Endothelial cell of umbilical vein (primary cell): ENCODE measurements around the gene PRPF40B. TPM values are rescaled to one million over a fixed set of nuclear protein-coding genes. Genes with fewer than 3 reads are reported as not detected.

ENCODE experiments used
- BruUV-seq: library from RNA; stranded (reverse); fragments of 400-500 nt; replicated peaks from 2 replicates; lab custom pipeline; 2021; lab: Mats Ljungman, UMichigan
- CTCF ChIA-PET: fragments of 300-600, 350-600 bp; sonication (Branson Sonifier 250); formaldehyde crosslinking; loops from one replicate; lab custom pipeline; 2021; ENCODE audit warnings: antibody characterized with exemption, inconsistent platforms; lab: Charles Lee
- POLR2A ChIA-PET: fragments of 300-600, 350-600 bp; sonication (Branson Sonifier 250); formaldehyde crosslinking; loops from one replicate; lab custom pipeline; 2021; ENCODE audit warnings: antibody characterized with exemption, inconsistent platforms; lab: Charles Lee
- DNase-seq: peaks from one replicate; pipeline ENCODE4 v3.0.0-alpha.2; 2011; ENCODE audit warnings: low read depth, low spot score
- FAIRE-seq: peaks from 2 replicates; lab custom pipeline; 2011; peaks lifted over from hg19 to GRCh38; lab: Jason Lieb, UNC
- H2AFZ ChIP-seq: 2 replicates; pipeline ENCODE4 v1.6.0; 2012; ENCODE audit warnings: low read depth, low read length, control low read depth, inconsistent platforms
- H3K27ac ChIP-seq: 2 replicates; pipeline ENCODE4 v1.5.1; 2011; ENCODE audit warnings: low read depth, mild to moderate bottlenecking, control low read depth, low read length, moderate library complexity; ENCODE audit not compliant: insufficient read depth
- H3K27me3 ChIP-seq, 2 experiments: 2 replicates each; pipeline versions ENCODE4 v1.6.0 to v1.6.1; 2011; ENCODE audit warnings: low read length in 2 of 2, mixed read lengths in 1 of 2; ENCODE audit not compliant: control insufficient read depth in 2 of 2, insufficient read depth in 2 of 2
- H3K36me3 ChIP-seq, 2 experiments: 2 replicates in 1 of 2; 3 replicates in 1 of 2; pipeline ENCODE4 v1.5.1; 2011; ENCODE audit warnings: low read length in 2 of 2, mild to moderate bottlenecking in 1 of 2, moderate library complexity in 1 of 2; ENCODE audit not compliant: control insufficient read depth in 2 of 2, insufficient read depth in 2 of 2; ENCODE audit errors: extremely low read depth in 1 of 2
- H3K4me1 ChIP-seq: 3 replicates; pipeline ENCODE4 v1.5.1; 2011; ENCODE audit warnings: mild to moderate bottlenecking, low read length; ENCODE audit not compliant: control insufficient read depth, insufficient read depth; ENCODE audit errors: extremely low read depth
- H3K4me2 ChIP-seq: 2 replicates; pipeline ENCODE4 v1.6.1; 2011; ENCODE audit warnings: low read length, control low read depth, mixed read lengths; ENCODE audit not compliant: insufficient read depth
- H3K4me3 ChIP-seq, 3 experiments: fragments of 200-600 bp in 1 of 3; sonication (generic), shearing (Covaris generic) in 1 of 3; replicated peaks in 1 of 3; 2 replicates each; pipeline ENCODE4 v1.5.1; 2011 to 2016; ENCODE audit warnings: control low read depth in 3 of 3, low read length in 3 of 3, mild to moderate bottlenecking in 2 of 3, inconsistent platforms in 1 of 3, low read depth in 1 of 3, moderate library complexity in 1 of 3; ENCODE audit not compliant: insufficient read depth in 1 of 3
- H3K79me2 ChIP-seq: 2 replicates; pipeline ENCODE4 v1.6.0; 2012; ENCODE audit warnings: low read length, inconsistent platforms; ENCODE audit not compliant: control insufficient read depth, insufficient read depth
- H3K9ac ChIP-seq: replicated peaks from 2 replicates; pipeline ENCODE3; 2011; ENCODE audit warnings: low read length, control low read depth; ENCODE audit not compliant: insufficient read depth; ENCODE audit errors: extremely low read depth
- H3K9me1 ChIP-seq: replicated peaks from 3 replicates; pipeline ENCODE4 v1.6.0; 2011; ENCODE audit warnings: mild to moderate bottlenecking, low read length; ENCODE audit not compliant: control insufficient read depth, insufficient read depth; ENCODE audit errors: extremely low read depth
- H3K9me3 ChIP-seq: replicated peaks from 2 replicates; pipeline ENCODE4 v1.5.1; 2012; ENCODE audit warnings: low read length, inconsistent platforms; ENCODE audit not compliant: control insufficient read depth, insufficient read depth
- H4K20me1 ChIP-seq: replicated peaks from 2 replicates; pipeline ENCODE3; 2011; ENCODE audit warnings: mild to moderate bottlenecking, low read length; ENCODE audit not compliant: control insufficient read depth, insufficient read depth; ENCODE audit errors: extremely low read depth
- CTCF ChIP-seq, 2 donors: IDR thresholded peaks; 1 replicate in 1 of 2; 2 replicates in 1 of 2; pipeline ENCODE4 v1.5.1; 2011; ENCODE audit warnings: low read length in 2 of 2, mild to moderate bottlenecking in 2 of 2, moderate library complexity in 2 of 2, control low read depth in 1 of 2, inconsistent platforms in 1 of 2, low read depth in 1 of 2; ENCODE audit not compliant: insufficient read depth in 1 of 2; ENCODE audit errors: extremely low read depth in 1 of 2
- EZH2 ChIP-seq: IDR thresholded peaks from 2 replicates; pipeline ENCODE4 v1.6.1; 2012; ENCODE audit warnings: borderline replicate concordance, low read depth, mild to moderate bottlenecking, moderate library complexity, low read length, inconsistent platforms; ENCODE audit not compliant: severe bottlenecking
- FOS ChIP-seq: IDR thresholded peaks from 2 replicates; pipeline ENCODE4 v1.6.1; 2011; ENCODE audit warnings: mild to moderate bottlenecking, low read length, moderate library complexity, borderline replicate concordance; ENCODE audit not compliant: insufficient read depth
- GATA2 ChIP-seq: IDR thresholded peaks from 2 replicates; pipeline ENCODE4 v1.7.0; 2011; ENCODE audit warnings: low read depth, mild to moderate bottlenecking, moderate library complexity, mixed read lengths, low read length; ENCODE audit not compliant: insufficient read length, insufficient read depth
- JUN ChIP-seq: IDR thresholded peaks from 2 replicates; pipeline ENCODE4 v1.6.1; 2011; ENCODE audit warnings: borderline replicate concordance, low read depth; ENCODE audit not compliant: insufficient read length, insufficient read depth
- MYC ChIP-seq: IDR thresholded peaks from one replicate; pipeline ENCODE4 v1.6.1; 2011; ENCODE audit warnings: mild to moderate bottlenecking, low read depth, low read length
- POLR2A ChIP-seq: IDR thresholded peaks from 2 replicates; pipeline ENCODE4 v1.6.1; 2012; ENCODE audit warnings: low read depth, mild to moderate bottlenecking, control low read depth, low read length
- POLR2AphosphoS5 ChIP-seq: IDR thresholded peaks from 2 replicates; pipeline ENCODE4 v1.6.1; 2012; ENCODE audit warnings: low read depth, mild to moderate bottlenecking, control low read depth, low read length, moderate library complexity; ENCODE audit not compliant: insufficient read depth
- dilution Hi-C: fragments of 300-500 bp; cut with MboI; formaldehyde crosslinking; loops from one replicate; pipeline ENCODE4 v1.15.0; 2019; ENCODE audit warnings: low sequenced_read_pairs; ENCODE audit not compliant: extremely low pct_ligation_motif_present
- intact Hi-C: fragments of 100-400 bp; cut with micrococcal nuclease; formaldehyde crosslinking; loops from one replicate; pipeline ENCODE4 v1.10.0; 2022
- polyA plus RNA-seq, 4 experiments: library from polyadenylated mRNA; depleted of rRNA in 3 of 4; stranded (reverse) in 3 of 4; unstranded in 1 of 4; fragments of >200 nt; gene quantifications; 2 replicates each; pipeline versions ENCODE4 v1.2.1 to v1.2.3, GENCODE V29; 2011 to 2012; ENCODE audit warnings: missing spikeins in 1 of 4
- total RNA-seq: library from RNA; stranded (reverse); gene quantifications from 2 replicates; pipeline ENCODE4 v1.2.3, GENCODE V29; 2021
- TF ChIP-seq, protein P1 (sequence below): IDR thresholded peaks from 2 replicates; pipeline ENCODE4 v1.6.1; 2011; ENCODE audit not compliant: insufficient read depth, insufficient read length

PRPF40B gene
- total and polyA plus RNA-seq, 2 donors (not counting 3 experiments of a cell fraction or from before 2014, with no cell fraction given): 5.4 to 9.9 TPM

- peaks cover 5 to 18% of the 10 kb centered on the region in 2 experiments for H3K27me3 ChIP-seq
- POLR2A ChIA-PET: interaction anchor here (0.7 kb wide), 1 partner anchor 265 kb away, joined by 4 read pairs; no protein-coding TSS in a partner anchor
Observed at GRCh38 chr12:49621651-49622500, 1.5 kb upstream of the PRPF40B start.

More at GRCh38 chr12:49621651-49622500, 1.5 kb upstream of the PRPF40B start:
- H3K4me3 ChIP-seq: peak overlapping the region in 2 of 3 experiments; percentile 36 to 68
- CTCF ChIA-PET: interaction anchor here (1.1 to 4.5 kb wide), 5 partner anchors 14 to 264 kb away, joined by 3 to 32 read pairs (median 8); no protein-coding TSS in a partner anchor
- DNase-seq (no peak), FAIRE-seq (no peak)
- intact Hi-C loops (loop anchor here (5.0 kb wide), 1 partner anchor 255 kb away; the partner anchor contains the start of gene SPATS2), dilution Hi-C loops (no loop called here)
- peaks cover 13% of the 10 kb centered on the region for H3K4me1 ChIP-seq
- no peak overlapping the region for H3K9ac ChIP-seq
- no peaks in the 10 kb centered on the region for H3K9me3 ChIP-seq
- no TSS peak for BruUV-seq
- no peaks in the 10 kb centered on the region for H4K20me1 ChIP-seq
- no peaks in the 10 kb centered on the region for H3K36me3 ChIP-seq
- no peaks in the 10 kb centered on the region for H3K9me1 ChIP-seq
- no peaks in the 10 kb centered on the region for H3K79me2 ChIP-seq
- TF ChIP-seq GATA2 (no peak), POLR2AphosphoS5 (no peak), MYC (no peak), EZH2 (no peak), FOS (no peak), POLR2A (no peak), JUN (no peak), CTCF (IDR thresholded peaks at IDR 0.05; ENCODE audit: extremely low read depth in 1 of 2, insufficient read depth in 1 of 2, low read depth in 1 of 2, low read length in 2 of 2) (no peak)
- TF ChIP-seq, protein P1, sequence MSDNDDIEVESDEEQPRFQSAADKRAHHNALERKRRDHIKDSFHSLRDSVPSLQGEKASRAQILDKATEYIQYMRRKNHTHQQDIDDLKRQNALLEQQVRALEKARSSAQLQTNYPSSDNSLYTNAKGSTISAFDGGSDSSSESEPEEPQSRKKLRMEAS: no peak
- no peak overlapping the region for H3K27ac ChIP-seq
- peak overlapping the region; percentile 94 for H3K4me2 ChIP-seq
- peak overlapping the region; percentile 80 for H2AFZ ChIP-seq
